Measurements from ENCODE around the gene NBDY.
"Not testable (repeated sequence)": the region's sequence is repeated elsewhere in the genome, so short reads cannot be mapped to it uniquely, and the experiment has no call there.

The NBDY gene

GRCh38 chrX:56764153-56764974, 35.3 kb downstream of the NBDY start:
- DNase-seq (ENCODE audit: low read depth), result no peak

GRCh38 chrX:56764975-56765791, 36.1 kb downstream of the NBDY start:
- DNase-seq (ENCODE audit: low read depth), result no peak

GRCh38 chrX:56765811-56766553, 36.9 kb downstream of the NBDY start:
- no peak for DNase-seq (ENCODE audit: low read depth)

GRCh38 chrX:56766554-56767347, 37.7 kb downstream of the NBDY start:
- DNase-seq (ENCODE audit: low read depth), result no peak

GRCh38 chrX:56767348-56768119, 38.5 kb downstream of the NBDY start:
- DNase-seq (ENCODE audit: low read depth), result not testable (repeated sequence)

GRCh38 chrX:56768120-56768660, 39.1 kb downstream of the NBDY start:
- not testable (repeated sequence) for DNase-seq (ENCODE audit: low read depth)

GRCh38 chrX:56772675-56773521, 43.9 kb downstream of the NBDY start:
- not testable (repeated sequence) for DNase-seq (ENCODE audit: low read depth)

- not testable (repeated sequence) for DNase-seq (ENCODE audit: low read depth)
Measured at GRCh38 chrX:56773522-56774060, 44.5 kb downstream of the NBDY start.

- not testable (repeated sequence) for DNase-seq (ENCODE audit: low read depth)
Measured at GRCh38 chrX:56778099-56778923, 49.3 kb downstream of the NBDY start.

- not testable (repeated sequence) for DNase-seq (ENCODE audit: low read depth)
Measured at GRCh38 chrX:56778924-56779468, 50.0 kb downstream of the NBDY start.

- not testable (repeated sequence) for DNase-seq (ENCODE audit: low read depth)
Measured at GRCh38 chrX:56780681-56781649, 51.9 kb downstream of the NBDY start.

- no peak for DNase-seq (ENCODE audit: low read depth)
Measured at GRCh38 chrX:56782352-56782751, 53.3 kb downstream of the NBDY start.

- DNase-seq (ENCODE audit: low read depth), result no peak
Measured at GRCh38 chrX:56782791-56783449, 53.9 kb downstream of the NBDY start.

GRCh38 chrX:56783450-56783831, 54.4 kb downstream of the NBDY start:
- no peak for DNase-seq (ENCODE audit: low read depth)

- no peak for DNase-seq (ENCODE audit: low read depth)
Measured at GRCh38 chrX:56783996-56784620, 55.1 kb downstream of the NBDY start.

- no peak for DNase-seq (ENCODE audit: low read depth)
Measured at GRCh38 chrX:56784666-56785065, 55.6 kb downstream of the NBDY start.

All from stimulated activated CD8-positive, alpha-beta memory T cell treated with anti-CD3 and anti-CD28 coated beads, Interleukin-15, amount 100 ng/mL, for 24 hours (primary cell).